CD14-positive monocyte (primary cell): ENCODE results near the gene XXYLT1. TPM values are rescaled to one million over a fixed set of nuclear protein-coding genes. Genes with fewer than 3 reads are reported as not detected.

Experiments used
- DNase-seq, 3 donors: peaks; one replicate each; pipeline ENCODE4 v3.0.0-alpha.2; 2011 to 2022
- H2AFZ ChIP-seq: 2 replicates; pipeline ENCODE4 v1.6.0; 2012; ENCODE audit warnings: mild to moderate bottlenecking, low read depth, low read length, inconsistent platforms; ENCODE audit not compliant: insufficient read depth, poor library complexity, severe bottlenecking
- H3K27ac ChIP-seq, 2 donors: 1 replicate in 1 of 2; 2 replicates in 1 of 2; pipeline ENCODE4 v1.5.1; 2012 to 2013; ENCODE audit warnings: low read length in 2 of 2, control low read depth in 1 of 2, inconsistent platforms in 1 of 2, low read depth in 1 of 2, mild to moderate bottlenecking in 1 of 2
- H3K27me3 ChIP-seq, 2 donors: one replicate each; pipeline versions ENCODE4 v1.6.0 to v1.6.1; 2011 to 2013; ENCODE audit warnings: low read length in 2 of 2; ENCODE audit not compliant: control insufficient read depth in 2 of 2, insufficient read depth in 2 of 2
- H3K36me3 ChIP-seq, 2 donors: replicated peaks in 1 of 2; 1 replicate in 1 of 2; 2 replicates in 1 of 2; pipeline versions ENCODE4 v1.5.1 to v1.6.1; 2012 to 2013; ENCODE audit warnings: low read length in 2 of 2, control low read depth in 1 of 2, inconsistent platforms in 1 of 2, mild to moderate bottlenecking in 1 of 2; ENCODE audit not compliant: insufficient read depth in 2 of 2, control insufficient read depth in 1 of 2
- H3K4me1 ChIP-seq, 2 donors: 1 replicate in 1 of 2; 2 replicates in 1 of 2; pipeline versions ENCODE4 v1.5.1 to v1.6.1; 2012 to 2013; ENCODE audit warnings: low read length in 2 of 2, control low read depth in 1 of 2, inconsistent platforms in 1 of 2, mild to moderate bottlenecking in 1 of 2, moderate library complexity in 1 of 2; ENCODE audit not compliant: insufficient read depth in 2 of 2, control insufficient read depth in 1 of 2
- H3K4me2 ChIP-seq: replicated peaks from 2 replicates; pipeline ENCODE3; 2012; ENCODE audit warnings: low read length, moderate library complexity, mild to moderate bottlenecking; ENCODE audit not compliant: poor library complexity, severe bottlenecking; ENCODE audit errors: extremely low read depth
- H3K4me3 ChIP-seq, 3 experiments: fragments of 200-600 bp in 1 of 3; sonication (generic) in 1 of 3; replicated peaks in 1 of 3; 1 replicate in 2 of 3; 2 replicates in 1 of 3; pipeline ENCODE4 v1.5.1; 2011 to 2013; ENCODE audit warnings: low read length in 3 of 3, mild to moderate bottlenecking in 3 of 3, control low read depth in 2 of 3, low read depth in 2 of 3, inconsistent platforms in 1 of 3, moderate library complexity in 1 of 3
- H3K79me2 ChIP-seq: 2 replicates; pipeline ENCODE4 v1.6.0; 2012; ENCODE audit warnings: mild to moderate bottlenecking, control low read depth, inconsistent platforms, low read length, moderate library complexity; ENCODE audit not compliant: insufficient read depth
- H3K9ac ChIP-seq: 2 replicates; pipeline ENCODE4 v1.6.0; 2017; ENCODE audit warnings: low read length, mild to moderate bottlenecking; ENCODE audit not compliant: insufficient read depth, poor library complexity, severe bottlenecking
- H3K9me3 ChIP-seq, 2 donors: replicated peaks in 1 of 2; 1 replicate in 1 of 2; 2 replicates in 1 of 2; pipeline versions ENCODE4 v1.5.1 to v1.6.1; 2012 to 2013; ENCODE audit warnings: low read length in 2 of 2, control low read depth in 1 of 2; ENCODE audit not compliant: control insufficient read depth in 1 of 2, insufficient read depth in 1 of 2
- H4K20me1 ChIP-seq: 2 replicates; pipeline ENCODE4 v1.6.0; 2012; ENCODE audit warnings: mild to moderate bottlenecking, low read length, control low read depth, moderate library complexity; ENCODE audit not compliant: insufficient read depth
- H3K27ac Mint-ChIP-seq, 7 donors: one replicate each; pipeline ENCODE4 v1.8.0; 2020; ENCODE audit warnings: mild to moderate bottlenecking in 7 of 7, mixed read lengths in 7 of 7, moderate library complexity in 6 of 7, inconsistent platforms in 2 of 7
- H3K27me3 Mint-ChIP-seq, 3 donors: one replicate each; pipeline ENCODE4 v1.8.0; 2021 to 2022; ENCODE audit warnings: low read depth in 3 of 3, mild to moderate bottlenecking in 3 of 3, mixed read lengths in 3 of 3, moderate library complexity in 3 of 3, inconsistent platforms in 1 of 3
- H3K36me3 Mint-ChIP-seq, 2 donors: one replicate each; pipeline ENCODE4 v1.8.0; 2020; ENCODE audit warnings: mixed read lengths in 2 of 2, inconsistent platforms in 1 of 2, mild to moderate bottlenecking in 1 of 2
- H3K4me1 Mint-ChIP-seq: one replicate; pipeline ENCODE4 v1.8.0; 2020; ENCODE audit warnings: mild to moderate bottlenecking, mixed read lengths
- H3K4me3 Mint-ChIP-seq, 2 donors: one replicate each; pipeline ENCODE4 v1.8.0; 2020; ENCODE audit warnings: mild to moderate bottlenecking in 2 of 2, mixed read lengths in 2 of 2, moderate library complexity in 1 of 2
- H3K9me3 Mint-ChIP-seq, 7 donors: one replicate each; pipeline ENCODE4 v1.8.0; 2020 to 2022; ENCODE audit warnings: mixed read lengths in 7 of 7, mild to moderate bottlenecking in 6 of 7, moderate library complexity in 6 of 7, inconsistent platforms in 2 of 7
- WGBS: methylation state at CpG from one replicate; pipeline ENCODE4 v1.1.5; 2013; ENCODE audit warnings: missing lambda C conversion rate; ENCODE audit not compliant: insufficient coverage; 5-methylcytosine and 5-hydroxymethylcytosine counted together
- intact Hi-C, 2 donors: fragments of 100-400 bp; cut with micrococcal nuclease; formaldehyde crosslinking; loops; one replicate each; pipeline versions ENCODE4 v1.15.0 to v1.15.1; 2023
- polyA plus RNA-seq, 3 donors: library from polyadenylated mRNA; depleted of rRNA in 1 of 3; unstranded in 2 of 3; stranded (reverse) in 1 of 3; fragments of 300-500 nt in 2 of 3; fragments of >200 nt in 1 of 3; fragmentation: Illumina TruSeq in 2 of 3; gene quantifications; 1 replicate in 2 of 3; 2 replicates in 1 of 3; pipeline ENCODE4 v1.2.3, GENCODE V29; 2012 to 2021
- TF ChIP-seq, protein P1 (sequence below): fragments of 200-600 bp; IDR thresholded peaks from one replicate; pipeline ENCODE4 v1.8.0; 2022; ENCODE audit warnings: antibody characterized with exemption, mild to moderate bottlenecking

Gene XXYLT1
- polyA plus RNA-seq, 3 donors: 11.8 to 13.5 (median 13.2) TPM

DNA sequence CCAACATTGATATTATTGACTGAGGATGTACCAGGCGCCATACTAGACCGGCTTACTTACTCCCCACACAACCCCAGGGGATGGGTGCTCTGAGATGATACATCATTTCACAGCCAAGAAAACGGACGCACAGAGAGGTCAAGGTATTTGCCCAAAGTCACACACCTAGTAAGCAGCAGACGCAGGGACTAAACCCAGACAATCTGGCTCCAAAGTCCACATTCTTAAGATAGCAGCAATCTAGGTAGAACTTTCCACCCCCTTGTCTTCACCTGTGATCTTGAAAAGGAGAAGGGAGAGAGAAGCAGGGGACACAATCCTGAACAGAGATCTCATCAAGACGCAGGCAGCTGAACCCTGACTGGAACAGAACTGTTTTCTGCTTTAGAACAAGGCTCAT, 200.6 kb downstream of the XXYLT1 start:
- intact Hi-C loops: no loop called here
- Histone ChIP-seq H3K4me2 (no peak overlapping the region), H2AFZ (no peak overlapping the region), H3K79me2 (no peaks in the 10 kb centered on the region), H3K27me3 (no peaks in the 10 kb centered on the region), H3K4me1 (no peaks in the 10 kb centered on the region), H3K4me3 (no peak overlapping the region), H3K36me3 (peaks cover 6 to 22% of the 10 kb centered on the region in 2 donors), H4K20me1 (no peaks in the 10 kb centered on the region), H3K9ac (no peak overlapping the region), H3K27ac (no peak overlapping the region), H3K9me3 (no peaks in the 10 kb centered on the region)
- H3K4me3 Mint-ChIP-seq: no peak overlapping the region
- H3K36me3 Mint-ChIP-seq: peaks cover 27 to 46% of the 10 kb centered on the region in 2 donors
- no peak for DNase-seq
- H3K27me3 Mint-ChIP-seq: peaks cover 3 to 5% (median 3%) of the 10 kb centered on the region in 3 donors
- TF ChIP-seq, protein P1, sequence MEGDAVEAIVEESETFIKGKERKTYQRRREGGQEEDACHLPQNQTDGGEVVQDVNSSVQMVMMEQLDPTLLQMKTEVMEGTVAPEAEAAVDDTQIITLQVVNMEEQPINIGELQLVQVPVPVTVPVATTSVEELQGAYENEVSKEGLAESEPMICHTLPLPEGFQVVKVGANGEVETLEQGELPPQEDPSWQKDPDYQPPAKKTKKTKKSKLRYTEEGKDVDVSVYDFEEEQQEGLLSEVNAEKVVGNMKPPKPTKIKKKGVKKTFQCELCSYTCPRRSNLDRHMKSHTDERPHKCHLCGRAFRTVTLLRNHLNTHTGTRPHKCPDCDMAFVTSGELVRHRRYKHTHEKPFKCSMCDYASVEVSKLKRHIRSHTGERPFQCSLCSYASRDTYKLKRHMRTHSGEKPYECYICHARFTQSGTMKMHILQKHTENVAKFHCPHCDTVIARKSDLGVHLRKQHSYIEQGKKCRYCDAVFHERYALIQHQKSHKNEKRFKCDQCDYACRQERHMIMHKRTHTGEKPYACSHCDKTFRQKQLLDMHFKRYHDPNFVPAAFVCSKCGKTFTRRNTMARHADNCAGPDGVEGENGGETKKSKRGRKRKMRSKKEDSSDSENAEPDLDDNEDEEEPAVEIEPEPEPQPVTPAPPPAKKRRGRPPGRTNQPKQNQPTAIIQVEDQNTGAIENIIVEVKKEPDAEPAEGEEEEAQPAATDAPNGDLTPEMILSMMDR: no peak
- no peak overlapping the region for H3K27ac Mint-ChIP-seq
- 90% methylated on average over 2 of the region's 6 CpGs for WGBS
- no peaks in the 10 kb centered on the region for H3K4me1 Mint-ChIP-seq
- peaks cover 0 to 13% (median 8%) of the 10 kb centered on the region in 7 donors for H3K9me3 Mint-ChIP-seq

DNA sequence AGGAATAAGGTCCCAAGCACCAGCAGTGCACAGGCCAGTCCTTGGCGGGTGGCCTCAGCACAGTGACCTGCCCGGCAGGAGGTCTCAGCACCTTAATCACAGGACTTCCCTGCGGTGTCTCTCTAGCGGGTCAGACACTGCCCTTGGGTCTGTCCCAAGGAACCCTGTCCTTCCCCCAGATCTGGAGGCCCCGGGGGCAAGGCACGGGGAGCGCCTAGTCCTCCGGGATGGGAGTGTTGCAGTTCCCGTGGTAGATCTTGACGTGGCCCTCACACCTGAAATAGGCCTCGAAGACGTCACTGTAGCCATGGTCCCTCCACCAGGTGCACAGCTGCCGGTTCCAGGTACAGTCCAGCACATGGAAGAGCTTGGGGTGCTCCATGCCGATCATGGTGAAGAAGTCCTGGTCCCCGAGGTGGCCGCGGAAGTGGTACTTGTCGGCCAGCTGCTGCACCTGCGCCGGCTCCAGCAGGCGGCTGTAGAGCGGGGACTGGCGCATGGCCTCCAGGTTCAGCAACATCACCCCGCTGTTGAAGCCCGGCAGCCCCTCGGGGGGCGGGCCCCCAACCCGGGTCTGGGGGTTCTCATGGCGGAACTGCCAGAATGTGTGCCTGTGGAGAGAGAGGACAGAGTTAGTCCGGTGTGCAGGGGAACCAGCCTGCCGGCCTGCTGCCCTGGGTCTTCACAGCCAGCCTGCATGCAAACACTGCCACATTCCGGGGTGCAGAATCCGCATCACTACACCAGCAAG, 201.3 kb downstream of the XXYLT1 start:
- no peak overlapping the region for H3K9ac ChIP-seq
- Mint-ChIP-seq H3K27ac (no peak overlapping the region), H3K4me1 (peaks cover under 1% of the 10 kb centered on the region), H3K9me3 (peaks cover 0 to 13% (median 8%) of the 10 kb centered on the region in 7 donors), H3K4me3 (no peak overlapping the region), H3K36me3 (peaks cover 27 to 46% of the 10 kb centered on the region in 2 donors), H3K27me3 (peaks cover 1 to 5% (median 3%) of the 10 kb centered on the region in 3 donors)
- no peaks in the 10 kb centered on the region for H4K20me1 ChIP-seq
- 96% methylated on average over 30 of the region's 33 CpGs for WGBS
- H3K79me2 ChIP-seq: no peaks in the 10 kb centered on the region
- no peaks in the 10 kb centered on the region for H3K9me3 ChIP-seq
- intact Hi-C loops: no loop called here
- no peak overlapping the region for H2AFZ ChIP-seq
- no peak overlapping the region for H3K4me2 ChIP-seq
- H3K36me3 ChIP-seq: peaks cover 6 to 22% of the 10 kb centered on the region in 2 donors
- H3K4me3 ChIP-seq: no peak overlapping the region
- H3K27ac ChIP-seq: no peak overlapping the region
- no peaks in the 10 kb centered on the region for H3K27me3 ChIP-seq
- DNase-seq: no peak
- TF ChIP-seq, protein P1: no peak
- no peaks in the 10 kb centered on the region for H3K4me1 ChIP-seq
